HG03521 (cell line): ENCODE measurements around the gene ZFAND3.

Experiments used
- ATAC-seq: cut with Tn5 transposase; IDR thresholded peaks from one replicate; pipeline ENCODE4 v1.9.1; 2021; ENCODE audit warnings: mild to moderate bottlenecking, moderate library complexity; ENCODE audit not compliant: unreplicated experiment

Gene ZFAND3

GRCh38 chr6:37826188-37826587, 6.7 kb downstream of the ZFAND3 start:
- ATAC-seq, result no peak

DNA sequence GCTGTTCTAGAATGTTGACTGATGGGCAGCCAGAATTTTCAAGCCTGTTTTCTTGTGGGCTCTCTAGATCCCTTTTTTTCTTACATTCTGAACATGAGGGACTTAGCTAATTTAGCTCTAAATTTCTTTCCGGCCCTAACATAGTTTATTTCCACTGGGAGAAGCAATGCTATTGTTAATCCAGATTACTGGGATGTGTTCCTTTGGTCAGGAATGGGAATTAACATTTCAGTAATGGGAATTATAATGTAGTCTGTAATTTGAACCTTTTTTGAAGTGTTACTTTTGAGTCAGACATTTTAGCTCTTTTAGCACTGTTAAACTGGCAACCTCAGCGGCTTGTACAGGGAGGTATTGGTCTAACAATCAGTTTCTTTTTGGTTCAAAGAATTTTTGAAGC, 7.5 kb downstream of the ZFAND3 start:
- ATAC-seq, result no peak

DNA sequence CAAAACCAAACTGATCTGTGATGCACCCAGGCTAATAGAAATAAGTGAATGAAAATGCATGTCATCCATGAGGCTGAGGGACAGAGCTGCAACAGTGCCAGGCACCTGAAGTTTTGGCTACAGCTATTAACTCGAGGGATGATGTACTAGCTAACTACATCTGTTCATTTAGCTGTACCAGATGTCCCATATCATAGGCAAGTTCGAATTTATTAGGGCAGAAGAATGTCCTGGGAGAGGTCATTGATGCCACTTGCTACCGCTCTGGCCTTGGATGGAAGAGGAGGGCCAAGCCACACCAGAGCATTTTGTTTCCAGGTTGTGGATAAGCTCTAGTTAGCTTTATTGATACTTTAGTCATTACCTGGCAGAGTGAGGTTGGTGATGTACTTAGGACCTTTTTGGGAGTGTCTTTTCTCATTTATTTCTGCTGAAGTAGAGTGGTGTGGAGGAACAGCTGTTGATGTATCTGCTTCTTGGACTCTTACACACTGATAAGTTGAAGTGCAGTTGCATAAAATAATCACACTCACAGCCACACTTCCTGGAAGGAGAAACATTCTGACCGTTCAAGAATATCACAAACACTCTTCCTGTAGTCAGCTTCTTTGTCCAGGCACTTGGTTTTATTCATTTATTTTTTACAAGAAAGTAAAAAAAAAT, 8.2 kb downstream of the ZFAND3 start:
- ATAC-seq, result no peak

GRCh38 chr6:37830225-37830624, 10.7 kb downstream of the ZFAND3 start:
- no peak for ATAC-seq

DNA sequence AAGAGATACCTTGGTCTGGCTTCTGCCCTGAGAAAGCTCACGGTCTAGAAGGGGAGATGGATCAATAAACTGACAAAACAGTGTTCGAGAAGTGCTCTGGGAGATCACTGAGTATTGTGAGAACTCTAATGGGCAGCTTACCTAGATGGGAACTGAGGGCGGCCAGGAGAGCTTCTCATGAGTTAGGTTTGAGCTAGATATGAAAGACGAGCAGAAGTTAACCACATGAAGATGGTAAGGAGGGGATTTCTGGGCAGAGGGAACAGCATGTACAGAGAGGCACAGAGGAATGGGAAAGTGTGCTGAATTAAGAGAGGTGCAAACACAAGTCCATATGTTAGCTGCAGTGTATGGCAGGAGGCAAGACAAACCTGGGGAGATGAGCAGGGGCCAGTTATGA, 11.9 kb downstream of the ZFAND3 start:
- ATAC-seq, result no peak

DNA sequence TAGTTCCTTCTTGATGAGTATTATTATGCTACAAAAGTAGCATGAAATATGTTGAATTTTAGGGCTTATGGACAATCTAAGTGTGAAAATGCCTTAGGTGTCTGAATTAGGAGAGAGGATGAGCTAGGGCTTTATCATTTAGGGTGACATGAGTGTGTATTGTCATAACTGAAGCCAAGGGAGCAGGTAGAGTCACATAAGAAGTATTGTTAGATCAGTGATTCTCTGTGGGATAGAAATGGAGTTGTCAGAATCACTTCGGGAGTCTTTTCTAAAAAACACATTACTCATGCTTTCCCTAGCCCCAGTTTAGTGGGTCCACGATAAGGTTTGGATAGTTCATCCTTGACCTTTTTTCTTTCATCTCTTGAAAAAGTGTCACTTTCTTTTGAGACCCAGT, 16.4 kb downstream of the ZFAND3 start:
- no peak for ATAC-seq

GRCh38 chr6:37838219-37838921, 18.8 kb downstream of the ZFAND3 start:
- no peak for ATAC-seq

DNA sequence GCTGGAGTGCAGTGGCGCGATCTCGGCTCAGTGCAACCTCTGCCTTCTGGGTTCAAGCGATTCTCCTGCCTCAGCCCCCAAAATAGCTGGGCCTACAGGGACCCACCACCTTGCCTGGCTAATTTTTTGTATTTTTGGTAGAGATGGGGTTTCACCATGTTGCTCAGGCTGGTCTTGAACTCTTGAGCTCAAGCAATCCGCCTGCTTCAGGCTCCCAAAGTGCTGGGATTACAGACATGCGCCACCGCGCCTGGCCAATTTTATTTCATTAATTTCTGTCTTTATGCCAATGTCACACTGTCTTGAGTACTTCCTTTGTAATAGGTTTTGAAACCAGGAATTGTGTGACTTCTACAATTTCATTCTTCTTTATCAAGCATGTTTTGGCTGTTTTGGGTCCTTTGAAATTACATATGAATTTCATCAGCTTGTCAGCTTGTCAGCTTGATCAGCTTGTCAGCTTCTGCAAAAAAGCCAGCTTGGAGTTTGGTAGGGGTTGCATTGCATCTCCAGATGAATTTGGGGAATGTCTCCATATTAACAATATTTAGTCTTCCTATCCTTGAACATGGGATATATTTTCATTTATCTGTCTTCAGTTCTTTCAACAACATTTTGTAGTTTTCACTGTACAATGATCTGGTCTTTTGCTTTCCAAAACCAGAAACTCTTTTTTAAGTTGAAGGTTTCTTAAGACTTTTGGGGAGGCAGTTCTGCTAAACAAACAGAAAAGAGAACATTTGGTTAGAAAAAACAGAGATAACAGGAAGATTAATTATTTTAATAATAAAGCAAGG, 20.8 kb downstream of the ZFAND3 start:
- ATAC-seq, result no peak

DNA sequence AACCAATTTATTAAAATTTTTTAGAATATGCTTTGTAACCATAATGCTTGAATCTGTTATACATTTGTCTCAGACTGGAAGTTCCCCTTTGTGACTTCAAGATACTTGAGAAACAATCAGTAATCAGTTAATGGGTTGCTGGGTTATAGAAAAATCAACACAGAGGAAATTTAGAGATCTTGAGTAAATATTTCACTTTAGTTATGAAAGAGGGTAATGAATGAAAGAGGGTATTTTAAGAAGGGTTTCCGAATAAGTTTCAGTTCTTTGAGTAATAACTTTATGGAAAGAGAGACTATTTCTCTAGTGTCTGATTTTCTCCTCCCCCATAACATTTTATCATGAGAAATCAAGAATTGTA, 21.4 kb downstream of the ZFAND3 start:
- no peak for ATAC-seq

DNA sequence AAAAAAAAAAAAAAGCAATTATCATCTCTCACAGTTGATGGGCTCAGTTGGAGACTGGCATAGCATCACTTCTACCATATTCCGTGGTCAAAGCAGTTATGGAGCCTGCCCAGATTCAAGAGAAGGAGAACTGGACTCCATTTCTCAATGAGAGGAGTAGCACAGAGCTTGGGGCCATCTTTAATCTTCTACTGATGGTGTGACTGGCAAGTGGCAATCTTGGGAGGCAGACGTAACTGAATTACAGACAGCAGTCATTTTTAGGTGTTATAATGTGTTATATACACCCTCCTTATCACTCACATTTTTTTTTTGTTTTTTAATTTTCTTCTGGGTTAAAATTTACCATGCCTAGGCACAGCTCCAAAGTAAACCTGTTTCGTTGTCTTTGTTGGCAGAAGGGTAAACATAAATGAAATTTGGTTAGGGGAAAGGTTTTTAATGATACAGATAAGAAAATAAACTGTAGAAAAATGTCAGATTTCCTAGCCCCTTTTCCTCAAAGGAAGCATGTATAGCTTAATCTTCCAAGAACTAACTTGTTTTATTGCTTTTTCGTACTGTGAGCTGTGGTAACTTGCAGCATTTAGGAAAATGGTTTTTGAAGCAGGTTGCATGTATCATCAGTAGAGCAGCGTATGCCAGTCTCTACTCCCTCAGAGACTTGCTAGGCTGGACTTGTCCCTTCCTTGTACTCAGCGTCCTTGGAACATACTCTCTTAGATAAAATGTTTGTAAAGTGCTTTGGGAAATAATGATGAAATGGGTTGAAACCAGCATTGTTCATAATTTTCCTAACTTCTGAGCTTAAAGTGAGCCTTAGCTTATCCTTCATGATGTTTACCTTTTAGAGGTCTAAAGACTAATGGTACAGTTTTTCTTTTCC, 25.7 kb downstream of the ZFAND3 start:
- no peak for ATAC-seq

DNA sequence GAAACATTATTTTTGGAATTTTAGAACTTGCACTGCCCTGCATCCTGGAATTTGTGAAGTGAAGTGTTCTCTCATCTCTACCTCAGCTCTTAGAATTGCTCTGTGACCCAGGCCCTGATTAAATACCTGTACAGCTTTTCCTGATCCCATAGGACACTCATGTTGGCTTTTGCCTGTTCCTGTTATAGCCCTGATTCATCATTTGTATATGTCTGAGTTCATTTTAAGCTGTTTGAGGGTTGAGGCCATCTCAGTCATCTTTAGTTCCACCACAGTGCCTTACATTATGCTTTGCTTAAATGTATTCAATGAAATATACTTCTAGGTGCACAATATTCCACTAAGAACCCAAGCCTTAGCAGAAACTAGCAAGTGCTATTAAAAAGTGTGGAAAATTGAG, 26.4 kb downstream of the ZFAND3 start:
- ATAC-seq, result no peak

GRCh38 chr6:37847704-37848103, 28.2 kb downstream of the ZFAND3 start:
- ATAC-seq, result no peak

DNA sequence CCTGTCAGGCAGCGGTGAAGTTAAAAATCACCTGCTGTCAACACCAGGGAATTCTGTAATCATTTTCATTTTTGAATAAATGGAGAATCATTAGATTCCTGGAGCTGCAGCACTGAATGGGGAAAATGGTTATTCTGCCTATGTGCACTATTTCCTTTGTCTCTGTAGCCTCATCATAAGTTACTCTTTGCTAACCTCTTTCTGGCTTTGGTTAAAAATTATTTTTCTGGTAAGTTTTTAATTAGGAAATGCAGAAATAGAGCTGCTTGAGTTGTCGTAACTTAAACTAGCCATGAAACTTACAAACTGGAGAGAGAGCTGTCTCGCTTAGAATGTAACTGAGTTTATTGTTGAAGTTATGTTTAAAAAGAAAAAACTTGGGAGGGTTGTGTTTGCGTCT, 28.8 kb downstream of the ZFAND3 start:
- no peak for ATAC-seq

GRCh38 chr6:37850260-37850659, 30.7 kb downstream of the ZFAND3 start:
- no peak for ATAC-seq

DNA sequence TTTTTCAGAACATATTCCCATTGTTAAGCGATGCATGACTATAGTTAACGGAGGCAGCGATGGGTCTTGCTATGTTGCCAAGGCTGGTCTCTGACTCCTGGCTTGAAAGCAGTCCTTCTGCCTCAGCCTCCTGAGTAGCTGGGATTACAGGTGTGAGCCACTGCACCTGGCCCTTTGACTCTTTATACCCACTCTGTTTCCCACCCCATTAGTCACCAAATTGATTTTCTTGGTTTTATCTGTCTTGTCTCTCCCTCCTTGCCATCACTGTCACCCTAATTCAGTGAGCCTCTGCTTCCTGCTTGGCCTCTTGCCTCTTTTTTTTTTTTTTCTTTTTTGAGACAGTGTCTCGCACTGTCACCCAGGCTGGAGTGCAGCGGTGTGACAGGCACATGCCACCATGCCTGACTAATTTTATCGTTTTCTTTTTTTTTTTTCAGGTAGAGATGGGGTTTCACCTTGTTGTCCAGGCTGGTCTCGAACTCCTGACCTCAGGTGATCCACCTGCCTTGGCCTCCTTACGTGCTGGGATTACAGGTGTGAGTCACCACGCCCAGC, 31.3 kb downstream of the ZFAND3 start:
- ATAC-seq, result no peak

DNA sequence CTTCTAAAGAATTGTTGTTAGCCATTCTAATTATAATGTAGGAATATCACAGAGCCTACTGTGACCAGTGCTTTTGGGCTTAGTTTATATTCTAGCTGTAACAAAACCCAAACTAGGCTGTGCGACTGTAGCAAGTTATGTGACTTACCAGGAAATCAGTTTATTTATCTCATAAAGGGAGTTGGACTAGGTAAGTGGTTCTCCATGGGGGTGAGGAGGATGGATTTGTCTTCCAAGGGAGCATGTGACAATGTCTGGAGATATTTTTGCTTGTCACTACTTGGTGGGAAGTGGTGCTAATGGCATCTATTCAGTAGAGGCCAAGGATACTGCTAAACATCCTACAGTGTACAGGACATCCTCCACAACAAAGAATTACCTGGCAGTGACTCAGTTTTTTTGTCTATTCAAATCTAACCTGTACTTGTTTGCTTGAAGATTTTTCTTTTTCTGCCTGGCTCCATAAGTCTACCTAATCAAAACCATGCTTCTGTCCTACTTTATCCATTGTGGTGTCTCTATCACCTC, 32.5 kb downstream of the ZFAND3 start:
- ATAC-seq, result no peak

DNA sequence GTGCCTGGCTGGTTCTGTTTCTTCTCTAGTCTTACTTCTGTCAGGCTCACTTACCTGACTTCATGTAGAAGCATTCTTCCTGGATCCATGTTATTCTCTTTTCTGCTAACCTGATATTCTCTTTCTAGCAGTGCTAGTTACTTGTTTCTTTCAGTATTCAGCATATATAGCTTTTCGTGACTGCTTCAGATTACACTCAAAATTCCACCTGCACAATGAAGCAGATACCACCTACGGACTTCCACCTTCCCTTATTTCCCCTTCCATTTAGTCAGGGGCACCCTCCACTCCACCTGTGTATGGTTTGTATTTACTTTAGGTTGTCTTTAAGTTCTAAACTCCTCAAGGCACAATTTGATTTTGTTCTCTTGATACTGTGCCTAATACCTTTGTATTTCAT, 36.8 kb downstream of the ZFAND3 start:
- no peak for ATAC-seq

GRCh38 chr6:37858363-37858762, 38.8 kb downstream of the ZFAND3 start:
- ATAC-seq, result no peak

DNA sequence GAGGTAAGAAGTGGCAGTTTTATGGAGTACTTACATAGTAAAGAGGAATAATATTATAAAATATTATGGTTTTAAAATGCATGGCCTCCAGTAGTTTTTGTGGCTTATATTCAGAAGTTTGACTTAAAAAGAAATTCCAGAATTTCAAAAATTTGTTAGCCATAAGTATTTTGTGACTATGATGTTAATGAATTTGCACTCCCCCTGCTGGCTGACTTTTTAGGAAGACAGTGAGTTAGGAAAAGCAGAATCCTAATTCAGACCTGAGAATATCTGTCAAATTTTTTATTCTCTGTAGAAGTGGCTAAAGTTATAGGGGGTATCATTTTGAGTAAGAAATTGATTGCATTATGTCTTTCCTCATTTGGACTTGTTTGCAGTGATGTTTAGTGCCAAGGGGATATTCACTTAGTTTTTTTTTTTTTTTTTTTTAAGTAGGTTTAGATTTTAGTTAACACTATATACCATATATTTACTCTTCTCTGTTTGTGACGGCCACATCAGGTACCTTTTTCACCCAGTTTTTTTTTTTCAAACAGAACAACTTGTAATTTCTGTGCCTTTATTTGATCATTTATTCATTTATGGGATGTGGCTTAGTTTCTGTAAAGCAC, 40.8 kb downstream of the ZFAND3 start:
- ATAC-seq, result no peak

DNA sequence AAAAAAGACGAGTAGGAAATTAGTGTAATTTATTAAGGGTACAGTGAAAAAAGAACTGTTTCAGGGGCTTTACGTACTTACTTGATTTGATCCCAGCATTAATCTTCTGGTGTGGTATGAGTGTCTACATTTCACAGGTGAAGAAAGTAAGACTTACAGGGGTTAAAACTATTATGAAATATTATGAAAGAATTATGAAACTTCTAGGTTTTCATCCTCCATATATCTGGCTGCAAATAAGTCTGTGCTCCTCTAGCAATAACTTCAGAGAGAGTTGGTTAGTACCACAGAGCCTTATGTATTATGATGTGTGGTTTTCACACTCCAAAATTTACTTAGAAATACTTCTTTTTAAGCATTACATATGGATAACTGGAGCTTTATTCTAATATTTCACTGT, 41.9 kb downstream of the ZFAND3 start:
- ATAC-seq, result no peak
